Esophagus muscularis mucosa (tissue), 4 donors: ENCODE results near the gene RBBP4. TPM values are rescaled to one million over a fixed set of nuclear protein-coding genes. Genes with fewer than 3 reads are reported as not detected.

Experiments
- DNase-seq: peaks from one replicate; pipeline ENCODE4 v3.0.0-alpha.2; 2017; ENCODE audit errors: extremely low spot score
- H3K27ac ChIP-seq, 4 donors: fragments of 200-600 bp; sonication (generic); replicated peaks in 1 of 4; 1 replicate in 3 of 4; 2 replicates in 1 of 4; pipeline ENCODE4 v1.5.1; 2016 to 2019; ENCODE audit warnings: mild to moderate bottlenecking in 1 of 4
- H3K27me3 ChIP-seq, 4 donors: fragments of 200-600 bp; sonication (generic); one replicate each; pipeline versions ENCODE4 v1.5.1 to v1.6.0; 2016 to 2019
- H3K36me3 ChIP-seq, 4 donors: fragments of 200-600 bp; sonication (generic); one replicate each; pipeline ENCODE4 v1.5.1; 2016 to 2019
- H3K4me1 ChIP-seq, 4 donors: fragments of 200-600 bp; sonication (generic); one replicate each; pipeline ENCODE4 v1.5.1; 2016 to 2019
- H3K4me3 ChIP-seq, 4 donors: fragments of 200-600 bp; sonication (generic); 1 replicate in 2 of 4; 2 replicates in 2 of 4; pipeline ENCODE4 v1.5.1; 2016 to 2019; ENCODE audit warnings: mild to moderate bottlenecking in 4 of 4, moderate library complexity in 1 of 4
- H3K9me3 ChIP-seq, 4 donors: fragments of 200-600 bp; sonication (generic); 1 replicate in 3 of 4; 2 replicates in 1 of 4; pipeline ENCODE4 v1.5.1; 2016 to 2019
- EP300 ChIP-seq: sonication (generic); formaldehyde crosslinking; IDR thresholded peaks from one replicate; pipeline ENCODE4 v1.6.1; 2017; ENCODE audit warnings: antibody characterized with exemption
- POLR2A ChIP-seq: fragments of 450-650 bp; IDR thresholded peaks from one replicate; pipeline ENCODE4 v1.6.1; 2017; ENCODE audit warnings: antibody characterized with exemption, moderate library complexity, mild to moderate bottlenecking, low read depth
- POLR2AphosphoS5 ChIP-seq, 2 donors: sonication (generic); formaldehyde crosslinking; IDR thresholded peaks; one replicate each; pipeline ENCODE4 v1.6.1; 2017; ENCODE audit warnings: antibody characterized with exemption in 2 of 2
- WGBS: methylation state at CpG from one replicate; pipeline ENCODE4 v1.1.5; 2018; 5-methylcytosine and 5-hydroxymethylcytosine counted together
- intact Hi-C: fragments of 100-400 bp; cut with DNase I; formaldehyde crosslinking; loops from one replicate; pipeline ENCODE4 v1.15.1; 2023
- total RNA-seq, 4 donors: library from RNA; depleted of rRNA; stranded (reverse); fragments of >200 nt; gene quantifications; one replicate each; pipeline versions ENCODE4 v1.1.0 to v1.2.1, GENCODE V29; 2016
- TF ChIP-seq, protein P1 (sequence below), 3 experiments: fragments of 200-600 bp in 2 of 3; fragments of 450-650 bp in 1 of 3; sonication (generic) in 2 of 3; IDR thresholded peaks; one replicate each; pipeline ENCODE4 v1.5.1; 2017 to 2019; ENCODE audit warnings: antibody characterized with exemption in 3 of 3, mild to moderate bottlenecking in 2 of 3, moderate library complexity in 1 of 3

The RBBP4 gene
- total RNA-seq, 4 donors from 2014 or later, result 83.0 to 98.8 (median 92.2) TPM

GRCh38 chr1:32681999-32682398 is 31.0 kb downstream of the RBBP4 start:
- H3K4me3 ChIP-seq, result no peak overlapping the region
- WGBS, result 67% methylated on average over 3 of the region's 3 CpGs
- H3K36me3 ChIP-seq, result peaks cover 0 to 78% (median 60%) of the 10 kb centered on the region in 4 donors
- intact Hi-C loops, result no loop called here
- H3K27me3 ChIP-seq, result no peaks in the 10 kb centered on the region
- TF ChIP-seq, protein P1, sequence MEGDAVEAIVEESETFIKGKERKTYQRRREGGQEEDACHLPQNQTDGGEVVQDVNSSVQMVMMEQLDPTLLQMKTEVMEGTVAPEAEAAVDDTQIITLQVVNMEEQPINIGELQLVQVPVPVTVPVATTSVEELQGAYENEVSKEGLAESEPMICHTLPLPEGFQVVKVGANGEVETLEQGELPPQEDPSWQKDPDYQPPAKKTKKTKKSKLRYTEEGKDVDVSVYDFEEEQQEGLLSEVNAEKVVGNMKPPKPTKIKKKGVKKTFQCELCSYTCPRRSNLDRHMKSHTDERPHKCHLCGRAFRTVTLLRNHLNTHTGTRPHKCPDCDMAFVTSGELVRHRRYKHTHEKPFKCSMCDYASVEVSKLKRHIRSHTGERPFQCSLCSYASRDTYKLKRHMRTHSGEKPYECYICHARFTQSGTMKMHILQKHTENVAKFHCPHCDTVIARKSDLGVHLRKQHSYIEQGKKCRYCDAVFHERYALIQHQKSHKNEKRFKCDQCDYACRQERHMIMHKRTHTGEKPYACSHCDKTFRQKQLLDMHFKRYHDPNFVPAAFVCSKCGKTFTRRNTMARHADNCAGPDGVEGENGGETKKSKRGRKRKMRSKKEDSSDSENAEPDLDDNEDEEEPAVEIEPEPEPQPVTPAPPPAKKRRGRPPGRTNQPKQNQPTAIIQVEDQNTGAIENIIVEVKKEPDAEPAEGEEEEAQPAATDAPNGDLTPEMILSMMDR (IDR thresholded peaks at IDR 0.05), result no peak
- TF ChIP-seq POLR2AphosphoS5 (IDR thresholded peaks at IDR 0.05) (no peak), EP300 (no peak), POLR2A (no peak)
- peaks cover 23 to 79% (median 73%) of the 10 kb centered on the region in 4 donors for H3K4me1 ChIP-seq
- DNase-seq, result no peak
- H3K9me3 ChIP-seq, result no peaks in the 10 kb centered on the region
- H3K27ac ChIP-seq, result peak overlapping the region; percentile 75 to 98 (median 78)

- Histone ChIP-seq H3K9me3 (no peaks in the 10 kb centered on the region), H3K4me1 (peaks cover 23 to 92% (median 86%) of the 10 kb centered on the region in 4 donors), H3K36me3 (peaks cover 0 to 76% (median 54%) of the 10 kb centered on the region in 4 donors), H3K27ac (peak overlapping the region; percentile 75 to 98 (median 78)), H3K27me3 (no peaks in the 10 kb centered on the region), H3K4me3 (no peak overlapping the region)
- TF ChIP-seq, protein P1 (IDR thresholded peaks at IDR 0.05), result no peak
- TF ChIP-seq POLR2AphosphoS5 (IDR thresholded peaks at IDR 0.05) (no peak), EP300 (no peak), POLR2A (no peak)
- DNase-seq, result no peak
- 73% methylated on average over 3 of the region's 3 CpGs for WGBS
- intact Hi-C loops, result no loop called here
Observed at GRCh38 chr1:32683397-32683796, 32.4 kb downstream of the RBBP4 start.

DNA sequence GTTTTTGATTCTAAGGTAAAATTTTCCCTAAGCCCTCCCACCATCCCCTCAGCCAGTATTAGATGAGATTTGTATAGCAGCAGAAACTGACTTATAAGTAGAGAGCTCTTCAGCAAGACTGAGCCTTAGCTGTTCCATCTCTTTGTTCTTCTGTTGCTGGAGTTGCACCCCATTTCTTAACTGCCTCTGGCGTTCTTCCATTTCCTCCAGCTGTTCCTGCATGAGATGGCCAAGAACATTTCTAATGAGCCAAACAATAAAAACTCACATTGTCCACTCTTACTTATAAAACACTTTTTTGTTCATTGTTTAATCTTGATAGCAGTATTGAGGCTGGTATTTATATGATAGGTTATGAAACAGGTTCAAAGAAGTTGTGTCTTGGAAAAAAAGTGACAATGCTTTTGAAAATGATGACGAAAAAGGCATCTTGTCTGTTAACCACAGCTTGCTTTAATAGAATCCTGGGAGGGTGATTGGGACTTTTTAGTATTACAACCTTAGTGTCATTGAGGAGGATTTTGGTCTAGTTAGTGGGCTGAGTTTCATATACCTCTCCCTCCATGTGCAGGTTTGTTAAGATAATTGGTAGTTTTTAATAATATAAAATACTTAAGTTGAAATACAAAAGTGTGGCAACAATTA is 33.3 kb downstream of the RBBP4 start:
- Histone ChIP-seq H3K4me3 (no peak overlapping the region), H3K27me3 (no peaks in the 10 kb centered on the region), H3K36me3 (peaks cover 0 to 69% (median 48%) of the 10 kb centered on the region in 4 donors), H3K9me3 (no peaks in the 10 kb centered on the region), H3K4me1 (peaks cover 23 to 92% (median 87%) of the 10 kb centered on the region in 4 donors), H3K27ac (peak overlapping the region; percentile 75 to 98 (median 78))
- TF ChIP-seq POLR2A (no peak), POLR2AphosphoS5 (IDR thresholded peaks at IDR 0.05) (peak; percentile 48 to 65), EP300 (no peak)
- TF ChIP-seq, protein P1 (IDR thresholded peaks at IDR 0.05), result no peak
- DNase-seq, result no peak
- 20% methylated on average over 2 of the region's 2 CpGs for WGBS
- intact Hi-C loops, result no loop called here

GRCh38 chr1:32685498-32685897 is 34.5 kb downstream of the RBBP4 start:
- TF ChIP-seq, protein P1 (IDR thresholded peaks at IDR 0.05), result no peak
- TF ChIP-seq EP300, result no peak
- no peak for TF ChIP-seq POLR2A
- TF ChIP-seq POLR2AphosphoS5 (IDR thresholded peaks at IDR 0.05), result no peak
- intact Hi-C loops, result no loop called here
- Histone ChIP-seq H3K4me1 (peaks cover 23 to 99% (median 95%) of the 10 kb centered on the region in 4 donors), H3K36me3 (peaks cover 0 to 60% (median 46%) of the 10 kb centered on the region in 4 donors), H3K27ac (peak overlapping the region; percentile 75 to 98 (median 78)), H3K9me3 (no peaks in the 10 kb centered on the region), H3K27me3 (no peaks in the 10 kb centered on the region), H3K4me3 (no peak overlapping the region)
- 71% methylated on average over 2 of the region's 2 CpGs for WGBS
- DNase-seq, result no peak
